Activated T-cell treated with anti-CD3 and anti-CD28 coated beads, Interleukin-2, amount 50 U/mL, for 72 hours (primary cell): ENCODE results near the gene ZNF385C. TPM values are rescaled to one million over a fixed set of nuclear protein-coding genes. Genes with fewer than 3 reads are reported as not detected.

Source experiments
- ATAC-seq, 2 donors: fragments of 150-1000 bp; cut with Tn5 transposase; replicated peaks in 1 of 2; 2 replicates each; pipeline ENCODE4 v1.10.0; 2021; ENCODE audit warnings: moderate library complexity in 2 of 2, mild to moderate bottlenecking in 1 of 2
- DNase-seq, 2 donors: peaks; one replicate each; pipeline ENCODE4 v3.0.0; 2021 to 2022; ENCODE audit warnings: mixed read lengths in 1 of 2
- H3K27ac Mint-ChIP-seq: one replicate; pipeline ENCODE4 v1.8.0; 2022; ENCODE audit warnings: mild to moderate bottlenecking, moderate library complexity, mixed read lengths
- H3K27me3 Mint-ChIP-seq: one replicate; pipeline ENCODE4 v1.8.0; 2022; ENCODE audit warnings: low read depth, mixed read lengths
- H3K36me3 Mint-ChIP-seq, 2 donors: one replicate each; pipeline ENCODE4 v1.8.0; 2022; ENCODE audit warnings: mixed read lengths in 2 of 2, mild to moderate bottlenecking in 1 of 2; ENCODE audit not compliant: insufficient read depth in 2 of 2
- H3K4me1 Mint-ChIP-seq: one replicate; pipeline ENCODE4 v1.8.0; 2022; ENCODE audit warnings: low read depth, mixed read lengths
- H3K4me3 Mint-ChIP-seq, 2 donors: one replicate each; pipeline ENCODE4 v1.8.0; 2022; ENCODE audit warnings: mild to moderate bottlenecking in 2 of 2, mixed read lengths in 2 of 2, moderate library complexity in 2 of 2
- H3K9me3 Mint-ChIP-seq, 2 donors: one replicate each; pipeline ENCODE4 v1.8.0; 2022; ENCODE audit warnings: mixed read lengths in 2 of 2
- total RNA-seq, 2 donors: library from RNA; stranded (reverse); gene quantifications; one replicate each; pipeline ENCODE4 v1.2.3, GENCODE V29; 2022

Gene ZNF385C
- total RNA-seq, 2 donors from 2014 or later, result 1.1 to 1.6 TPM

GRCh38 chr17:42092939-42093338 lies 5.3 kb downstream of the ZNF385C start:
- Mint-ChIP-seq H3K27me3 (peaks cover 26% of the 10 kb centered on the region), H3K36me3 (no peaks in the 10 kb centered on the region)

GRCh38 chr17:42090964-42091790 lies 7.1 kb downstream of the ZNF385C start:
- H3K27me3 Mint-ChIP-seq, result peaks cover 8% of the 10 kb centered on the region
- H3K36me3 Mint-ChIP-seq, result no peaks in the 10 kb centered on the region
- H3K4me1 Mint-ChIP-seq, result no peaks in the 10 kb centered on the region
- DNase-seq (no peak), ATAC-seq (no peak)
- no peaks in the 10 kb centered on the region for H3K9me3 Mint-ChIP-seq
- H3K4me3 Mint-ChIP-seq, result no peak overlapping the region
- no peak overlapping the region for H3K27ac Mint-ChIP-seq

More at GRCh38 chr17:42092939-42093338, 5.3 kb downstream of the ZNF385C start:
- DNase-seq (no peak), ATAC-seq (no peak)
- Mint-ChIP-seq H3K9me3 (no peaks in the 10 kb centered on the region), H3K27ac (no peak overlapping the region), H3K4me1 (peaks cover 7% of the 10 kb centered on the region), H3K4me3 (no peak overlapping the region)

GRCh38 chr17:42088736-42089135 lies 9.5 kb downstream of the ZNF385C start:
- DNase-seq (no peak), ATAC-seq (no peak)
- no peaks in the 10 kb centered on the region for H3K36me3 Mint-ChIP-seq
- no peaks in the 10 kb centered on the region for H3K4me1 Mint-ChIP-seq
- no peak overlapping the region for H3K27ac Mint-ChIP-seq
- H3K27me3 Mint-ChIP-seq, result peaks cover 7% of the 10 kb centered on the region
- H3K4me3 Mint-ChIP-seq, result no peak overlapping the region
- no peaks in the 10 kb centered on the region for H3K9me3 Mint-ChIP-seq

GRCh38 chr17:42087736-42088705 lies 10.3 kb downstream of the ZNF385C start:
- Mint-ChIP-seq H3K4me3 (no peak overlapping the region), H3K27ac (no peak overlapping the region), H3K27me3 (peaks cover 7% of the 10 kb centered on the region), H3K36me3 (no peaks in the 10 kb centered on the region), H3K4me1 (no peaks in the 10 kb centered on the region), H3K9me3 (no peaks in the 10 kb centered on the region)
- DNase-seq (no peak), ATAC-seq (no peak)

DNA sequence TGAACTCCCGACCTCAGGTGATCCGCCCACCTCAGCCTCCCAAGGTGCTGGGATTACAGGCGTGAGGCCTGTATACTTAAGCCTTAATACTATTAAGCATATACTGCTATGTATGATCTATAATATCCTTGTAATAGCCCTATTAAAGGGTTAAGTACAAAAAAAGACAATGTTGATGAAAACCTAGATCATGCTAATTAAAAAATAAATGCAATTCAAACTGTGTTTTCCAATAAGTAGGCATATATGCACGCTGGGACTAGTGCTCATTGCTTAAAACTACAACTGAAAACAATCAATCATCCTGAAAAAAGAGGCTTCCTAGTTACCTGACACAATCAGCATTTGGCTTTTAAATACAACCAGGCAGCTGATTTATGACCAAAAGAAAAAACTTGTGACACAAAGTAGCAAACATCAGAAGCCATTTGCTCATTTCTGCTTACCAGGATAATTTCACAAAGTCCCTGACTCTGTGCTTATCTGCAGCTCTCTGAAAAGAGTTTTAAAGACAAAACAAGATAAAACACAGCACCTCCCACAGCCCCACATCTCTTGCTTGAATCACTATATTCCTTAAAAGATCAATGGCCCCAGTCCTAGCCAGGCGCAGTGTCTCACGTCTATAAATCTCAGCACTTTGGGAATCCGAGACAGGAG lies 11.1 kb downstream of the ZNF385C start:
- no peak overlapping the region for H3K27ac Mint-ChIP-seq
- DNase-seq, result no peak
- no peaks in the 10 kb centered on the region for H3K36me3 Mint-ChIP-seq
- no peak overlapping the region for H3K4me3 Mint-ChIP-seq
- ATAC-seq, result no peak
- peaks cover 7% of the 10 kb centered on the region for H3K27me3 Mint-ChIP-seq
- H3K4me1 Mint-ChIP-seq, result no peaks in the 10 kb centered on the region
- H3K9me3 Mint-ChIP-seq, result no peaks in the 10 kb centered on the region

- H3K4me3 Mint-ChIP-seq, result no peak overlapping the region
Observed at GRCh38 chr17:42081516-42082129, 16.6 kb downstream of the ZNF385C start.

DNA sequence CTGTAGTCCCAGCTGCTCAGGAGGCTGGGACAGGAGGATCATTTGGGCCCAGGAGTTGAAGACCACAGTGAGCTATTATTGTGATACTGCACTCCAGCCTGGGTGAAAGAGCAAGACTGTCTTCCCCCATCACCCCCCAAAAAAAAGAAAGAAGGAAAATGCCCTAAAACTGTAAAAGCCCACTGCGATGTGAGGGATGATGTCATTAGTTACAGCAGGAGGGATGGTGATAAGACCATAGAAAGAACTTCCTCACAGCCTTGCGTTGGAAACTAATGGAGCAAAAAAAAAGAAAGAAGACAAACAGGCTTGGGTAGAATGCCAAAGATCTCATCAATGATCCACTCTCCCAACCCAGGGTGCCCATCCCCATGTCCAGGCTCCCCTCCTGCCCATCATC lies 18.7 kb downstream of the ZNF385C start:
- Mint-ChIP-seq H3K27ac (no peak overlapping the region), H3K27me3 (no peaks in the 10 kb centered on the region), H3K9me3 (no peaks in the 10 kb centered on the region), H3K36me3 (no peaks in the 10 kb centered on the region), H3K4me3 (no peak overlapping the region), H3K4me1 (no peaks in the 10 kb centered on the region)
- no peak for ATAC-seq
- no peak for DNase-seq

More at GRCh38 chr17:42081516-42082129, 16.6 kb downstream of the ZNF385C start:
- DNase-seq (no peak), ATAC-seq (no peak)
- Mint-ChIP-seq H3K36me3 (no peaks in the 10 kb centered on the region), H3K27me3 (no peaks in the 10 kb centered on the region), H3K27ac (no peak overlapping the region), H3K9me3 (no peaks in the 10 kb centered on the region), H3K4me1 (no peaks in the 10 kb centered on the region)

GRCh38 chr17:42078396-42079043 lies 19.8 kb downstream of the ZNF385C start:
- ATAC-seq, result no peak
- H3K36me3 Mint-ChIP-seq, result no peaks in the 10 kb centered on the region
- no peak for DNase-seq
- no peak overlapping the region for H3K27ac Mint-ChIP-seq
- peaks cover 5% of the 10 kb centered on the region for H3K4me1 Mint-ChIP-seq
- no peak overlapping the region for H3K4me3 Mint-ChIP-seq
- peaks cover 1% of the 10 kb centered on the region for H3K27me3 Mint-ChIP-seq
- no peaks in the 10 kb centered on the region for H3K9me3 Mint-ChIP-seq

- ATAC-seq (no peak), DNase-seq (no peak)
- Mint-ChIP-seq H3K9me3 (no peaks in the 10 kb centered on the region), H3K27me3 (peaks cover 9% of the 10 kb centered on the region), H3K4me1 (peaks cover 12% of the 10 kb centered on the region), H3K27ac (no peak overlapping the region), H3K4me3 (no peak overlapping the region), H3K36me3 (no peaks in the 10 kb centered on the region)
Observed at GRCh38 chr17:42077755-42078154, 20.5 kb downstream of the ZNF385C start.

- Mint-ChIP-seq H3K4me3 (no peak overlapping the region), H3K27ac (no peak overlapping the region), H3K27me3 (peaks cover 9% of the 10 kb centered on the region), H3K36me3 (no peaks in the 10 kb centered on the region), H3K4me1 (peaks cover 14% of the 10 kb centered on the region), H3K9me3 (no peaks in the 10 kb centered on the region)
- no peak for ATAC-seq
- DNase-seq, result no peak
Observed at GRCh38 chr17:42076797-42077559, 21.3 kb downstream of the ZNF385C start.

DNA sequence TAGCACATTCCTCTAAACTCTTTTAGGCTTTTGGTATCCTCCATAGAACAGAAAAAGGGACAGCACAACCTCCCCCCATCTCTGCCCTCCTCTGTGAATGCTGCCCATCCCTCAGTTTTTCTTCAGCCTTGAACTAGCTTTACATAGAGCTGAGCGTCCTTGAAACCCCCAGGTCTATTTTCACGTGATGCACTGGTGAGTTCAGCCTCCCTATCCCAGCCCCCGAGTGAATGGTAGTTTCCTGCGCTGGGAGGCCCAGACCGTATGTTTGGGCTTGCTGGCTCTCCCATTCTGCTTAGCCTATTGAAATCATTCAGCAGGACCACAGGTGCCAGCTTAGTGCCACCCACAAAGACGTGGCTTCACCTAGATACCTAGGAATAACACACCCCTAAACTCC lies 22.5 kb downstream of the ZNF385C start:
- Mint-ChIP-seq H3K9me3 (no peaks in the 10 kb centered on the region), H3K27me3 (peaks cover 9% of the 10 kb centered on the region), H3K27ac (no peak overlapping the region), H3K4me1 (peaks cover 21% of the 10 kb centered on the region), H3K4me3 (no peak overlapping the region), H3K36me3 (no peaks in the 10 kb centered on the region)
- DNase-seq (no peak), ATAC-seq (no peak)
